Colonic mucosa (tissue), 4 donors: ENCODE results near the gene FGR. TPM values are rescaled to one million over a fixed set of nuclear protein-coding genes. Genes with fewer than 3 reads are reported as not detected.

Experiments
- DNase-seq: peaks from one replicate; pipeline ENCODE4 v3.0.0-alpha.2; 2020
- H3K27ac ChIP-seq: fragments of 200-600 bp; one replicate; pipeline ENCODE4 v1.8.0; 2021
- H3K27me3 ChIP-seq: fragments of 200-600 bp; one replicate; pipeline ENCODE4 v1.8.0; 2021
- H3K36me3 ChIP-seq: fragments of 200-600 bp; one replicate; pipeline ENCODE4 v1.8.0; 2021
- H3K4me1 ChIP-seq: fragments of 200-600 bp; one replicate; pipeline ENCODE4 v1.8.0; 2021; ENCODE audit warnings: mild to moderate bottlenecking
- H3K4me3 ChIP-seq: fragments of 200-600 bp; one replicate; pipeline ENCODE4 v1.8.0; 2021
- H3K9ac ChIP-seq, 2 donors: one replicate each; pipeline ENCODE4 v1.7.0; 2013; ENCODE audit warnings: control low read depth in 2 of 2, low read depth in 2 of 2, low read length in 2 of 2
- H3K9me3 ChIP-seq: fragments of 200-600 bp; one replicate; pipeline ENCODE4 v1.8.0; 2021
- CTCF ChIP-seq: fragments of 200-600 bp; IDR thresholded peaks from one replicate; pipeline ENCODE4 v1.8.0; 2022; ENCODE audit warnings: antibody characterized with exemption, mild to moderate bottlenecking
- intact Hi-C: fragments of 100-400 bp; cut with DNase I; formaldehyde crosslinking; loops from one replicate; pipeline ENCODE4 v1.14.1; 2022
- total RNA-seq, 2 donors: library from RNA; stranded (reverse); fragmentation: NEBNext Ultra II Directional in 1 of 2; extraction: Animal tissue kit (Norgen Biotek cat#: 25700) in 1 of 2; gene quantifications; one replicate each; pipeline ENCODE4 v1.2.1, GENCODE V29; 2021
- donor health status: healthy.
- donor health status: DM: no; HTN: no; CAD: no.
- donor health status: DM: no; HTN: no; CAD: no.

Gene FGR
- total RNA-seq, 2 donors from 2014 or later: 1.4 to 2.0 TPM

GRCh38 chr1:27605300-27605766 lies 29.7 kb downstream of the FGR start:
- no peak for DNase-seq

GRCh38 chr1:27604579-27605299 lies 30.2 kb downstream of the FGR start:
- Histone ChIP-seq H3K27me3 (no peaks in the 10 kb centered on the region), H3K9me3 (no peaks in the 10 kb centered on the region), H3K27ac (no peak overlapping the region), H3K4me3 (peak overlapping the region; percentile 95), H3K9ac (no peak overlapping the region), H3K4me1 (peaks cover 5% of the 10 kb centered on the region), H3K36me3 (no peaks in the 10 kb centered on the region)
- intact Hi-C loops: loop anchor here (2.0 to 10.0 kb wide), 4 partner anchors 48 to 300 kb away; no protein-coding TSS in a partner anchor
- no peak for TF ChIP-seq CTCF
- DNase-seq: no peak

More at GRCh38 chr1:27605300-27605766, 29.7 kb downstream of the FGR start:
- Histone ChIP-seq H3K4me1 (peaks cover 5% of the 10 kb centered on the region), H3K9ac (no peak overlapping the region), H3K27ac (no peak overlapping the region), H3K27me3 (no peaks in the 10 kb centered on the region), H3K4me3 (no peak overlapping the region), H3K36me3 (no peaks in the 10 kb centered on the region), H3K9me3 (no peaks in the 10 kb centered on the region)
- intact Hi-C loops: loop anchor here (2.0 to 10.0 kb wide), 4 partner anchors 49 to 301 kb away; no protein-coding TSS in a partner anchor
- no peak for TF ChIP-seq CTCF

- peaks cover 5% of the 10 kb centered on the region for H3K4me1 ChIP-seq
- TF ChIP-seq CTCF: no peak
- H3K27me3 ChIP-seq: no peaks in the 10 kb centered on the region
- peak within 1 kb of the TSS; percentile 84 for H3K27ac ChIP-seq
- no peaks in the 10 kb centered on the region for H3K9me3 ChIP-seq
- DNase-seq: peak; percentile 93
- no peaks in the 10 kb centered on the region for H3K36me3 ChIP-seq
- H3K9ac ChIP-seq: peak within 1 kb of the TSS; percentile 86 to 88
- intact Hi-C loops: loop anchor here (2.0 to 10.0 kb wide), 2 partner anchors 47 to 299 kb away; no protein-coding TSS in a partner anchor
- peak within 1 kb of the TSS; percentile 95 for H3K4me3 ChIP-seq
Measured at GRCh38 chr1:27603681-27604578, 31.1 kb downstream of the FGR start, which contains the start of gene AHDC1. AHDC1 (minus strand) TSS chr1:27604144; CDS start chr1:27552115, 52,029 bp downstream.

- no peaks in the 10 kb centered on the region for H3K9me3 ChIP-seq
- H3K27me3 ChIP-seq: no peaks in the 10 kb centered on the region
- no peak for DNase-seq
- peak overlapping the region; percentile 86 to 88 for H3K9ac ChIP-seq
- intact Hi-C loops: loop anchor here (10.0 kb wide), 1 partner anchor 298 kb away; no protein-coding TSS in a partner anchor
- peak overlapping the region; percentile 84 for H3K27ac ChIP-seq
- H3K4me1 ChIP-seq: peaks cover 5% of the 10 kb centered on the region
- no peak for TF ChIP-seq CTCF
- peak overlapping the region; percentile 95 for H3K4me3 ChIP-seq
- no peaks in the 10 kb centered on the region for H3K36me3 ChIP-seq
Measured at GRCh38 chr1:27603309-27603680, 31.7 kb downstream of the FGR start.
